22Rv1 (cell line): Measurements from ENCODE around the gene TMEM132D.

Experiments used
- ZFX ChIP-seq: fragments of 450-650 bp; IDR thresholded peaks from 2 replicates; pipeline ENCODE4 v1.6.1; 2017; ENCODE audit warnings: antibody characterized with exemption, borderline replicate concordance
- TF ChIP-seq, protein P1 (sequence below): fragments of 450-650 bp; IDR thresholded peaks from 2 replicates; pipeline ENCODE4 v1.5.1; 2017; ENCODE audit warnings: mild to moderate bottlenecking

DNA sequence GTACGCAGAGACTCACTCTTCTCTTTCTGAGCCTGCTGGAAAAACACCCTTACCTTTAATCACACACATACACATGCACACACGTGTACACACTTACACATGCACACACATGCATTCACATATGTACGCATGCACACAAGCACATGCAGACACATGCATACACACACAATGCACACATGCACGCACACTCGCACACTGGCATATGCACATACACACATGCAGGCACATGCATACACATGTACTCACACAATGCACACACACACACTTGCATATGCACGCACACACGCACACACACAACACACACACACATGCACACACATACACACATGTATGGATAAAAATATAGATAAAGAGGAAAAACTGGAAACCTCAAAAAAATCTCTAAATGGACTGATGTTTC is 801.6 kb downstream of the TMEM132D start:
- TF ChIP-seq, protein P1, sequence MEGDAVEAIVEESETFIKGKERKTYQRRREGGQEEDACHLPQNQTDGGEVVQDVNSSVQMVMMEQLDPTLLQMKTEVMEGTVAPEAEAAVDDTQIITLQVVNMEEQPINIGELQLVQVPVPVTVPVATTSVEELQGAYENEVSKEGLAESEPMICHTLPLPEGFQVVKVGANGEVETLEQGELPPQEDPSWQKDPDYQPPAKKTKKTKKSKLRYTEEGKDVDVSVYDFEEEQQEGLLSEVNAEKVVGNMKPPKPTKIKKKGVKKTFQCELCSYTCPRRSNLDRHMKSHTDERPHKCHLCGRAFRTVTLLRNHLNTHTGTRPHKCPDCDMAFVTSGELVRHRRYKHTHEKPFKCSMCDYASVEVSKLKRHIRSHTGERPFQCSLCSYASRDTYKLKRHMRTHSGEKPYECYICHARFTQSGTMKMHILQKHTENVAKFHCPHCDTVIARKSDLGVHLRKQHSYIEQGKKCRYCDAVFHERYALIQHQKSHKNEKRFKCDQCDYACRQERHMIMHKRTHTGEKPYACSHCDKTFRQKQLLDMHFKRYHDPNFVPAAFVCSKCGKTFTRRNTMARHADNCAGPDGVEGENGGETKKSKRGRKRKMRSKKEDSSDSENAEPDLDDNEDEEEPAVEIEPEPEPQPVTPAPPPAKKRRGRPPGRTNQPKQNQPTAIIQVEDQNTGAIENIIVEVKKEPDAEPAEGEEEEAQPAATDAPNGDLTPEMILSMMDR, result no peak
- no peak for TF ChIP-seq ZFX
